HCT116 (cell line): Measurements from ENCODE around the gene TRIM63.

Experiments
- EZH2phosphoT487 ChIP-seq: fragments of 200-600 bp; IDR thresholded peaks from 2 replicates; pipeline ENCODE4 v1.6.1; 2018; ENCODE audit warnings: antibody characterized with exemption, borderline replicate concordance
- TF ChIP-seq, protein P1 (sequence below), 3 experiments: fragments of 200-600 bp in 1 of 3; sonication (generic) in 1 of 3; IDR thresholded peaks in 2 of 3; conservative IDR thresholded peaks in 1 of 3; 2 replicates each; pipeline ENCODE4 v1.5.1; 2012 to 2017; ENCODE audit warnings: low read depth in 2 of 3, low read length in 2 of 3, antibody characterized with exemption in 1 of 3, borderline replicate concordance in 1 of 3, control low read depth in 1 of 3, mild to moderate bottlenecking in 1 of 3, mixed read lengths in 1 of 3, mixed run types in 1 of 3, moderate library complexity in 1 of 3; ENCODE audit not compliant: insufficient read depth in 1 of 3

DNA sequence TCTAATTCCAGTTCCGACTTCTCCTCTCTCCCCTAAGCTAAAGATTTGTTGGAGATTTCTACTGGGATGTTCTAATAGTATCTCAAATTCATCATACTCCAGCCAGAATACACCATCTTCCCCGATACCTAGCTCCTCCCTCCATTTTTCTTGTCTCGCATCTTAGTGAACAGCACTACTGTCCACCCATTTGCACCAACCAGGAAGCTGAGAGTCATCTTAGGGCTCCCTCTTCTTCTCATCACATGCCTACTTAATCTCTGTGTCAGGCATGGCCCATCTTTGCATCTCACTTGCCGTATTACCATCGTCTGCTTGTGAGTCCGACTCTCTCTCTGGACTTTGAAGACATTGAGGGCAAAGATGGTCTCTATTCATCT is 3.5 kb upstream of the TRIM63 start:
- TF ChIP-seq EZH2phosphoT487, result no peak
- TF ChIP-seq, protein P1, sequence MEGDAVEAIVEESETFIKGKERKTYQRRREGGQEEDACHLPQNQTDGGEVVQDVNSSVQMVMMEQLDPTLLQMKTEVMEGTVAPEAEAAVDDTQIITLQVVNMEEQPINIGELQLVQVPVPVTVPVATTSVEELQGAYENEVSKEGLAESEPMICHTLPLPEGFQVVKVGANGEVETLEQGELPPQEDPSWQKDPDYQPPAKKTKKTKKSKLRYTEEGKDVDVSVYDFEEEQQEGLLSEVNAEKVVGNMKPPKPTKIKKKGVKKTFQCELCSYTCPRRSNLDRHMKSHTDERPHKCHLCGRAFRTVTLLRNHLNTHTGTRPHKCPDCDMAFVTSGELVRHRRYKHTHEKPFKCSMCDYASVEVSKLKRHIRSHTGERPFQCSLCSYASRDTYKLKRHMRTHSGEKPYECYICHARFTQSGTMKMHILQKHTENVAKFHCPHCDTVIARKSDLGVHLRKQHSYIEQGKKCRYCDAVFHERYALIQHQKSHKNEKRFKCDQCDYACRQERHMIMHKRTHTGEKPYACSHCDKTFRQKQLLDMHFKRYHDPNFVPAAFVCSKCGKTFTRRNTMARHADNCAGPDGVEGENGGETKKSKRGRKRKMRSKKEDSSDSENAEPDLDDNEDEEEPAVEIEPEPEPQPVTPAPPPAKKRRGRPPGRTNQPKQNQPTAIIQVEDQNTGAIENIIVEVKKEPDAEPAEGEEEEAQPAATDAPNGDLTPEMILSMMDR (IDR thresholded peaks at IDR 0.05 in 2 of 3, conservative IDR thresholded peaks at IDR 0.05 in 1 of 3; ENCODE audit: borderline replicate concordance in 1 of 3, insufficient read depth in 1 of 3, low read depth in 2 of 3, low read length in 2 of 3), result no peak
